GM18907 (cell line): Measurements from ENCODE around the gene MAN2A1.

Source experiments
- ATAC-seq: cut with Tn5 transposase; IDR thresholded peaks from one replicate; pipeline ENCODE4 v1.9.1; 2021; ENCODE audit warnings: mild to moderate bottlenecking, moderate library complexity; ENCODE audit not compliant: unreplicated experiment

Gene MAN2A1

GRCh38 chr5:109678447-109678846, 11.3 kb upstream of the MAN2A1 start:
- ATAC-seq, result no peak

GRCh38 chr5:109681763-109682162, 8.0 kb upstream of the MAN2A1 start:
- ATAC-seq, result no peak

GRCh38 chr5:109682383-109682782, 7.3 kb upstream of the MAN2A1 start:
- no peak for ATAC-seq

- no peak for ATAC-seq
These were observed 3.8 kb upstream of the MAN2A1 start for GRCh38 chr5:109685916-109686315.

GRCh38 chr5:109688630-109688969, 1.1 kb upstream of the MAN2A1 start:
- no peak for ATAC-seq

- ATAC-seq, result peak; percentile 86
These were observed 572 bp upstream of the MAN2A1 start for GRCh38 chr5:109688970-109689739.

- peak; percentile 11 for ATAC-seq
These were observed 681 bp downstream of the MAN2A1 start for GRCh38 chr5:109690242-109690974.

GRCh38 chr5:109690975-109691574, 1.3 kb downstream of the MAN2A1 start:
- ATAC-seq, result peak; percentile 25

- ATAC-seq, result no peak
These were observed 2.3 kb downstream of the MAN2A1 start for GRCh38 chr5:109691996-109692395.

- ATAC-seq, result no peak
These were observed 3.1 kb downstream of the MAN2A1 start for GRCh38 chr5:109692852-109693251.

- no peak for ATAC-seq
These were observed 4.0 kb downstream of the MAN2A1 start for GRCh38 chr5:109693535-109694400.

GRCh38 chr5:109694451-109694891, 4.7 kb downstream of the MAN2A1 start:
- no peak for ATAC-seq

- ATAC-seq, result peak; percentile 79
These were observed 5.5 kb downstream of the MAN2A1 start for GRCh38 chr5:109695005-109695926.

- ATAC-seq, result no peak
These were observed 7.6 kb downstream of the MAN2A1 start for GRCh38 chr5:109697339-109697738.

GRCh38 chr5:109700516-109701153, 10.9 kb downstream of the MAN2A1 start:
- ATAC-seq, result no peak

GRCh38 chr5:109701252-109701651, 11.5 kb downstream of the MAN2A1 start:
- ATAC-seq, result no peak

- ATAC-seq, result no peak
These were observed 12.1 kb downstream of the MAN2A1 start for GRCh38 chr5:109701792-109702191.

GRCh38 chr5:109703166-109703565, 13.4 kb downstream of the MAN2A1 start:
- no peak for ATAC-seq

- no peak for ATAC-seq
These were observed 14.1 kb downstream of the MAN2A1 start for GRCh38 chr5:109703829-109704228.
